Measurements from ENCODE around the gene IGFALS.

Gene IGFALS

GRCh38 chr16:1821861-1822611 is 28.5 kb upstream of the IGFALS start:
- H3K4me3 ChIP-seq (ENCODE audit: low read depth, low read length): no peak overlapping the region
- no peak for TF ChIP-seq CTCF (IDR thresholded peaks at IDR 0.05; ENCODE audit: insufficient read depth, low read depth, low read length, missing control alignments)
- no peak for DNase-seq (ENCODE audit: low read depth)

GRCh38 chr16:1820946-1821290 is 27.4 kb upstream of the IGFALS start:
- DNase-seq (ENCODE audit: low read depth): no peak
- TF ChIP-seq CTCF (IDR thresholded peaks at IDR 0.05; ENCODE audit: insufficient read depth, low read depth, low read length, missing control alignments): no peak
- H3K4me3 ChIP-seq (ENCODE audit: low read depth, low read length): no peak overlapping the region

- no peak for DNase-seq (ENCODE audit: low read depth)
- no peak overlapping the region for H3K4me3 ChIP-seq (ENCODE audit: low read depth, low read length)
- no peak for TF ChIP-seq CTCF (IDR thresholded peaks at IDR 0.05; ENCODE audit: insufficient read depth, low read depth, low read length, missing control alignments)
Measured at GRCh38 chr16:1820096-1820945, 26.8 kb upstream of the IGFALS start.

- H3K4me3 ChIP-seq (ENCODE audit: low read depth, low read length): no peak overlapping the region
- DNase-seq (ENCODE audit: low read depth): no peak
- TF ChIP-seq CTCF (IDR thresholded peaks at IDR 0.05; ENCODE audit: insufficient read depth, low read depth, low read length, missing control alignments): no peak
Measured at GRCh38 chr16:1819611-1820010, 26.1 kb upstream of the IGFALS start.

- DNase-seq (ENCODE audit: low read depth): no peak
- no peak for TF ChIP-seq CTCF (IDR thresholded peaks at IDR 0.05; ENCODE audit: insufficient read depth, low read depth, low read length, missing control alignments)
- H3K4me3 ChIP-seq (ENCODE audit: low read depth, low read length): no peak overlapping the region
Measured at GRCh38 chr16:1818873-1819525, 25.5 kb upstream of the IGFALS start.

- no peak for DNase-seq (ENCODE audit: low read depth)
- TF ChIP-seq CTCF (IDR thresholded peaks at IDR 0.05; ENCODE audit: insufficient read depth, low read depth, low read length, missing control alignments): no peak
- no peak overlapping the region for H3K4me3 ChIP-seq (ENCODE audit: low read depth, low read length)
Measured at GRCh38 chr16:1818204-1818872, 24.8 kb upstream of the IGFALS start.
